HG03565 (cell line): ENCODE measurements around the gene MTR.
A peak's percentile ranks its signal among the peaks of the same experiment; 100 is the strongest.

ENCODE experiments used
- ATAC-seq: cut with Tn5 transposase; IDR thresholded peaks from one replicate; pipeline ENCODE4 v1.9.1; 2021; ENCODE audit warnings: mild to moderate bottlenecking, moderate library complexity; ENCODE audit not compliant: unreplicated experiment

MTR gene

DNA sequence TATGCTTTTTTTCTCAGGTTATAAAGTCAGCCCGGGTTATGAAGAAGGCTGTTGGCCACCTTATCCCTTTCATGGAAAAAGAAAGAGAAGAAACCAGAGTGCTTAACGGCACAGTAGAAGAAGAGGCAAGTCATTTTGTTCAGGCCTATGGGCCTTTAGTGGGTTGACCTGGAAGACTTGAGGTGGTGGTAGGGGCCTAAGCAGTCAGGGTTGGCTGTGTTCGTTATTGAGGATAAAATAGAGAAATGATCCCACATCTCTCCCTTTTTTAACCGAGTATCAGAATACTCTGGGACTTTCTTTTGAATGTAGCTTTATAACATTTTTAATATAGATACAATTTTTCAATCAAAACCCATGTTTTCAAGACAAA, 67.1 kb downstream of the MTR start:
- no peak for ATAC-seq

DNA sequence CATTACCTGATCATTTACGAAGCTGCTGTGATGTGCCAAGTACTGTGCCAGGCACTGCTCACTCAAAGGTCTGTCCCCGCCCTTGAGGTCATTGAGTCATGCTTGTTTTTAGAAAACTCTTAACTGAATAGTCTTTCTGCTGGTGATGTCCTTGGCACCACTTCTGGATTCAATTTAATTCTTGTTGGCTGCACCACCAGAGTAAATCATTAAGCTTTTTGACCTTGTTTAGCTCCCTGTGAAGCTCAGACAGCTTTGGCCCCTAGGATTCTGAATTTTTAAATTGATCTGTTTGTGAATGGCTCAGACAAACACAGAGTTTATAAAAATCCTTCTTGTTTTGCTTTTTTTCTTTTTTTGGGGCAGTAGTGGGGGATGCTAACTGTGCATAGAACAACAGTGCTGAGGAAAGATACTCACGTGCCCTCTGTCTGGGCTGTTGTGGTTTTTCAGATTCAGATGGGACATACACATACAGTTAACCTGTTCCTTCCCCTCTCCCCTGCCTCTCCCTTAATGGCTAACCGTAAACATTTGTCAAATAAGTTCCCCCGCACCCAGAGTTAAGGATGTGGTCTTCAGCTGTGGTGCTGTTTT, 67.6 kb downstream of the MTR start:
- ATAC-seq: no peak

DNA sequence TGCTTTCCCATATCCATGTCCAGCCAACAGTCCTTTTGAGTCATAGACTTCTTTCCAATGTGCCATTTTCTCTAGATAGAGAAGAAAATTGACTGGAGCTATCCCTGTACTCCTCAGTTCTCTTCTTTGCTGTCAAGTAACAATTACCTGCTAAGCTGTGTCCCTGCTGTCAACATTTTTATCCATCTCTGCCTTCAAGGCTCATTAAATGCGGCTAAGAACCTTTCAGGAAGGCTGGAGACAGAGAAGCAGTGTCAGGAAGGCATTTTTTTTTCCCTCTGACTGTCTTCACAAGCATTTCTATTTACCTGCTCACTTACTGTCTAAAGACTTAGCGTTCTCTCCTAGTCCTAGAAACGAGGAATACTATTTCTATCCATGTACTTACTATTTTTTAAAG, 69.1 kb downstream of the MTR start:
- ATAC-seq: no peak

DNA sequence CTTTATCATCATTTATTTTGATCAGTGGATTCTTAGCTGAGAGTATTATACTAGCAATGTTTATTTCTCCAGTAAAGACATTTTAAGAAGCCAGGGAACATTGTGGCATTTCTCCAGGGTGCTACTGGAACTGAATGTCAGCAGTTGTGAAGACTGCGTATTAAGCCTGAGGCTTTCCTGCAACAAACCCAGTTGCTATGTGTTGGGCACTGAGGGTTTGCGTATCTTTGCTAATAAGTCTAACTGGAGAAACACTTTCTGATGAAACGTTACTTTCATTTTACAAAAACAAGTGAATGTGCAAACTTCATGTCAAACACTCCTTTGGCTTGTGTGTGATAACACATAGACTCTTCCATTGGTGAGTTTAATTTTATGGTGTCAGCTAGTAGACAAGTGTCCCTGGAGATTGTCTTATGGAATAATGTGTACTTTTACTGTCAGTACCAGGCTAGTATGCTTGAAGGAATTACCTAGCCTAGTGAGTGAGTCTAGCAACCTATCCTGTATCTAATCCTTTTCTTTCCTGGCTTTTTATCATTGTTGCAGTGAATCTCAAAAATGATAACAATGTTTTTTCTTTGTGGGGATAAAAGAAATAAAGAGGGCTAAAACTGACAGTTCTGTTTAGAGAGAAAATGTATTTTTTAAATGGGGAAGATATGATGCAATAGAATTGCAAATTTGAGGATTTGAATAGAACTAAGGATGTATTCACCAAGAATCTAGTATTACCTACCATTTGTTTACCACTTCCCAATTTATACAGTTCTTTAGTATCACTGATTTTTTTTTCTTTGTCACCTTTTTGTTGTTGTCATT, 70.1 kb downstream of the MTR start:
- ATAC-seq: no peak

DNA sequence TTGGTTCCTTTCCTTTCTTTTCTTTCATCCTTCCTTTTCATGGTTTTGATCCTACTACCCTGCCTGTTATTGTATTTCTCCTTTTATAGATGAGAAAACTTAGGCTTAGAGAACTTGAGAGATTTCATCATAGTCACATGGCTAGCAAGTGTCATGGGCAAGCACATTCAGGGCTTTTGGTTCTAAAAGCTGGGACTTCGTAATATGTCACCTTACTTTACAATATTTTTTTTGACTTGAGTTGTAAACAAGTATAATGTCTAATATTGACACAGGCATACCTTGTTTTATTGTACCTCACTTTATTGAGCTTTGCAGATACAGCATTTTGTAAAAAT, 70.7 kb downstream of the MTR start:
- no peak for ATAC-seq

DNA sequence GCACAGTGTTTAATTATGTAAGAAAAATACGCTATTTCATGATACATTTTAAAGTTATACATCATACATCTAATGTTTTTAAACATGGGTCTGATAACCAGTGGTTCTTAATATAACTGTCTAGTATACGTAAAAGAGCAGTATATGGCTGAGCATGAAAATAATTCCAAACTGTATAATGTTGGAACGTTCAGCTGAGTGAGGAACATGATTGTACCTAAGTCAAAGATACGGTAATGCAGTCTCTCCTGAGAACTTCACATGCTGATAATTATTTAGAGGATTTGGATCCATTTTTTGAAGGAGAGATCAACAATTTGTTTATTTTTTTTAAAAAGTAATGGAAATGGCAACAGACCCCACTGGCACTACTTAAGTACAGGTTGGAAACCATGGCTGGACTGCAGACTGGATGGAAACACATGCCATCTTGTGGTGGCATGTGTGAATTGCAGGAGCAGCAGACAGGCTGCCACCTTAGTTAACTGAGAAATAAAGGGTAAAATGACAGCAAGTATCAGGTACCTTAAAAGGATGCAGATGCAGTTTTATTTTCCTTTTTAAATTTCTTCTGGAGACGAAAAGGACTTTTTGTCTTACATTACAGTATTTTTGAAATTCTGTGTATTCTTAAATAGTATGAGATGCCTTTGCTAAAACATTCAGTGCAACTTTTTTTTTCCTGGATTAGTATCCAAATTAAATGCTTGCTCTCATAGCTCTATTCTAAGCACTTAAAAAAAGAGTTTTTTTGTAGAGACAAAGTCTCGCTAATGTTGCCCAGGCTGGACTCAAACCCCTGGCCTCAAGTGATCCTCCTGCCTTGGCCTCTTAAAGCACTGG, 73.8 kb downstream of the MTR start:
- peak; percentile 80 for ATAC-seq

DNA sequence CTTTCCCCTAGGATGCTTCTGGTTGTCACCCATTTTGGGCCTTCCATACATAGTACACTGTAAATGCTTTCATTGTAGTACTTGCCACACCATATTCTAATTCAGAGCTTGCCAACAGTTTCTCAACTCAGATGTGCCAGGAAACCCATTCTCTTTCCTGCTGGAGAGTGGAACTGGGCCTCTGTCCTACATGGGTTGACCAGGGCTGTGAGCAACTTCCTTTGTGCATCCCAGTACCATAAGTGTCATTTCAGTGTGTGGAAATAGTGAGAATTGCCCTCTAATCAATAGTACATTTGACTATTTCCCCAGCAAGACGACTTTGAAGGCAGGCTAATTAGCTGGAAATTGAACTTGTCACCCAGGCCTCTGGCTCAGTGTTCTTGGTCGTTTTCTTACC, 74.8 kb downstream of the MTR start:
- no peak for ATAC-seq

DNA sequence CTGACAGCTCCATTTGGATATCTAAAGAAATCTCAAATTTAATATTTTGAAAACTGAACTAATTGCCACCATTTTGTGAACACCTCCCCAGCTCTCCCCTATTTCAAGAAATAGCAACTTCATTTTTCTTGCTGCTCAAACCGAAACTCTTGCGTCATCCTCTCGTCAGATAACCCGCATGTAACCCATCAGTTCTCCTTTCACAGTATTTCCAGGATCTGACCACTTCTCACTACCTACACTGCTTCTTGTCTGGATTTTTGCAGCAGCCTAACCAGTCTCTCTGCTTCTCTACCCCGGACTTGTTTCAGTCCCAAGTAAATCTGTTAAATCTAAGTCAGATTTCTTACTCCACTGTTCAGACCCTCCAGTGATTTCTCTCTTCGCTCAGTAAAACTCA, 75.6 kb downstream of the MTR start:
- ATAC-seq: peak; percentile 55

DNA sequence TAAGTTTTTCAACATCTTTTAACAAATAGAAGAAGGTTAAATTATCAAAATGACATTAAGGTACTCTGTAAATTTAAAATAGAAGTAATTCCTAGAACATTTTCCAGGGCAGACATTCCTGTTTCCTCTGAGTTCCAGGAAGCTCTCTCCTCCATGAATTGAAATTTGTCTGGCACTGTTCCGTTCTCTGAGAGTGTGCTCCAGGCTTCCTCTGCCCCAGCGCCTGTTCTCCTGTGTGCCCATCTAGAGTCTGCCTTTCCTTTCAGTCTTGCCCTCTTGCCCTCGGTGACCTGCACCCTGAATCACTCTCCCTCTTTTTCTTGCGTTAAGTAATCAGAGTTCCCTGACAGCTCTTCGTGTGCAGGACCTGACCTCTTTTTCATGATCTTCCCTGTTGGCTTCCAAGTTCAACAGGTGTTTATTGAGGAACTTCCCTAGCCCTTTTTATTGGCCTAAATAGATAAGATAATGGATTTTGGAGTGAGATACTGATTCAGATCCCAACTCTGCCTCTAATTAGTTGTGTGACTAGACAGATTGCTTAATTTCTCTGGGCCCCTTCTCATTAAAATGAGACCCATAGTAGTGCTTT, 77.1 kb downstream of the MTR start:
- ATAC-seq: no peak

DNA sequence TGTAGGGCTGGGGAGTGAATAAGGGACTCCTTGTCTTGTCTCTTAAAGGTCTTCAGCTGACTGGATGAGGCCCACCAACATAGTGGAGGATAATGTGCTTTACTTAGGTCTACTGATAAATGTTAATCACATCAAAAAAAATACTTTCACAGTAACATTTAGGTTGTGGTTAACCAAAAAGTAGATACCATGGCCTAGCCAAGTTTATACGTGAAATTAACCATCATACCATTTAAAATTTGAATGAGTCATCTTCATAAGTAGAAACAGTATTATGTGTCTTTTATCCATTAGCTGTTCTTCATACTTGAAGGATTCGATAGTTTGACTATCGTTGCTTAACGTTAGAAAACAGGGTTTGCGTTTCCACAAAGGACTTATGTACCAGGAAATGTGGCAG, 80.9 kb downstream of the MTR start:
- no peak for ATAC-seq

DNA sequence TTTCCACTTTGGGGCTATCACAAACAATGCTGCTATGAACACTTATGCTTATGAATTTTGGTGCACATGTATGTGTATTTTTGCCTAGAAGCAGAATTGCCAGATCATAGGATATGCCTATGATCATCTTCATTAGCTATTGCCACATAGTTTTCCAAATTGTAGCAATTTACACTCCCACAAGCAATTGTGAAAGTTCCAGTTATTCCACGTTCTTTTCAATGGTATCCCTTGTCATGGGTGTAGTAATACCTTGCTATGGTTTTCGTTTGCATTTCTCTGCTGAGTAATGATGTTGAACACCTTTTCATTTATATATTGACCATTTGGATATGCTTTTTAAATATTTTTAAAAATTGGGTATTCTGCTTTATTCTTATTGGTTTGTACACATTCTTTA, 82.6 kb downstream of the MTR start:
- ATAC-seq: no peak

DNA sequence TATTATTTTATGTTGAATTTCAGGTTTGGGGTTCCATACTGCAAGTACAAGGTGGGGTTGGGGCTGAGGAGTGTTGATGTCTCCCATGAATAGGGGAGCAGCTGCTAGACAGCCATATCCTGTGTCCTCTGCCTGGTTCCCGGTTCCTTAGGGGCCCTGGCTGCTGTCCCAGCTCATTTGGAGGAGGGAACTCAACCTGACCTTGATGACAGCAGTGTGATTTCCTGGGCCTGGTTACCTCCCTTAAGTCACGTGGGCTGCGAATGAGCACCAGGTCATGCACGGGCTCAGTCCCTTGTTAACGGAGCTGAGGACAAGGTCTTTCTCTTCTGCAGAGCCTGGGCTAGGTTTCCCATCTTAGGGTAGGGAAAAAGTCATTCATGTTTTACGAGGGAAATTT, 85.1 kb downstream of the MTR start:
- no peak for ATAC-seq

DNA sequence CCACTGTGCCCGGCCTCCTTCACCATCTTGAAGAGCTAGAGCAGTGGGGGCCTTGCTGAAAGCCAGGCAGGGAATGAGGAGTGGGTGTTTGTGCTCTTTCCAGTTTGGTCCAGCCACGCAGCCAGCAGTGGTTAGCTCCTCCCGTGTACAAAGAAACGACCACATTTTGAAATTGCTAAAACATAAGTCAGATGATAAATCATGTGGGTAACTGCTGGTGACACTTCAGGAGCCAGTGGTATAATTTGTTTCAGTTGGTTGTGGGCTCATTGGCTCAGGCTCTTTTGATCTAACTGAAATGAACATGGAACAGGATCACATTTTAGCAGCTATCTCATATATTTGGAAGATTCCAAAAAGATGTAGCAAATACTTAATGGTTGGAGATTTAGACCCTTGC, 87.6 kb downstream of the MTR start:
- no peak for ATAC-seq

DNA sequence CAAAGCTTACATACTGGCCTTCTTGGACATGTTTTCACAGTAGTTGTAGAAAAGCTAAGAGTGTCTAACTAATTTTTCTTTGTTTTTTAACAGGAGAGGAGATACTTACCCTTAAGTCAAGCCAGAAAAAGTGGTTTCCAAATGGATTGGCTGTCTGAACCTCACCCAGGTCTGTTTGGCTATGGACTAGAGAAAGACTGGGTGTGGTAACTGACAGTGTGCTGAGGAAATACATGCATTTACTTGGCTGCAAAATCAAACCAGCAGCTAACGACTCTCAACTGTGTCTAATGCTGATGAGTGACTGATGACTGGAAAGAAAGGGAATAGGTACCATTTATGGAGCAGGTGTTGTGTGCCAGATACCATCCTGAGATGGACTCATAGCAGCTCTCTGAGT, 91.1 kb downstream of the MTR start:
- ATAC-seq: no peak

DNA sequence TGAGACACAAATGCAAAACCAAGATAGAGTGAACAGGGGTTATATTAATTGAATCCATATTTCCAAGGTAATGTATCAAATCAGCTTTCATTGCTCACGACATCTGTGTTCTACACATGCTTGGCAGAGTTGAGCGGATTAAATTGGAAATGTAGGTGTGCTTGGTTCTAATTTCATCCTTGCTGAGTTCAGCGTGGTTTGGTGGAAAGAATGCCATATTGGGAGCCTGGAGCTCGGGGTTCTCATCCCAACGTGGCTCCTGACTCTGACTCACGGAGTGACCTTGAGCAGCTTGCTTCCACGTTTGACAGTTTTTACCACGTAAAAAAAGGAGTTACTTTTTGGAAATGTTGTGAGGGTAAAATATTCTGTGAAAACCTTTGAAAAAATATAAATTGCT, 92.0 kb downstream of the MTR start:
- ATAC-seq: no peak

DNA sequence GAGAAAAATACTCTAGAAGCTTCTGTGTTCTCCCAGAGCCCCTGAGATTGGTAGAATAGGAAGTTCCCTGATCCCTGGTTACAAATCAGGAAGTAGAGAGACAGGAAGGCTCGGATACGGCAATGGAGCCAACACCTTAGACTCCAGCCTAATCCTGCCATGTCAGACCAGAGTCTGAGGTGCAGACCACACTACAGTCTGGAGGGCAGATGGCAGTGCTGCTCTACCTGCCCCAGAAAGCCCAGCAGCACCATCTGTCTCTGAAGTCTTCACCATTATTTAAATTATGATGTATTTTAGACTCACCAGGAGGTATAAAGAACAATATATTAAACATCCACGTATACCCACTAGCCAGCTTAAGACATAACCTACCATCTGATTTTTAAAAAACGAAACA, 93.0 kb downstream of the MTR start:
- ATAC-seq: no peak

DNA sequence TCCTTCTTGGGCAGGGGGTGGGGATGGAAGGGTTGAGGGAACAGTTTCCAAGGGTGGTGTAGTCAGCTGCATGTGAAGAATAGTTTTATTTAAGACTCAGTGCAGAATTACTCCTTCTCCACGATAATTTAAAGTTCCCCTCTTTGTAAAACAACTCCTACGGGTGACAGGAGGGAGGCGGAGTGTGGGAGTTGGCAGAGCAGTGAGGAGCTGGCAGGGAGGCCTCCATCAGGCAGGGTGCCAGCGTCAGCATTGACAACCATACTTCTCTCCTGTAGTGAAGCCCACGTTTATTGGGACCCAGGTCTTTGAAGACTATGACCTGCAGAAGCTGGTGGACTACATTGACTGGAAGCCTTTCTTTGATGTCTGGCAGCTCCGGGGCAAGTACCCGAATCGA, 93.8 kb downstream of the MTR start:
- ATAC-seq: no peak

DNA sequence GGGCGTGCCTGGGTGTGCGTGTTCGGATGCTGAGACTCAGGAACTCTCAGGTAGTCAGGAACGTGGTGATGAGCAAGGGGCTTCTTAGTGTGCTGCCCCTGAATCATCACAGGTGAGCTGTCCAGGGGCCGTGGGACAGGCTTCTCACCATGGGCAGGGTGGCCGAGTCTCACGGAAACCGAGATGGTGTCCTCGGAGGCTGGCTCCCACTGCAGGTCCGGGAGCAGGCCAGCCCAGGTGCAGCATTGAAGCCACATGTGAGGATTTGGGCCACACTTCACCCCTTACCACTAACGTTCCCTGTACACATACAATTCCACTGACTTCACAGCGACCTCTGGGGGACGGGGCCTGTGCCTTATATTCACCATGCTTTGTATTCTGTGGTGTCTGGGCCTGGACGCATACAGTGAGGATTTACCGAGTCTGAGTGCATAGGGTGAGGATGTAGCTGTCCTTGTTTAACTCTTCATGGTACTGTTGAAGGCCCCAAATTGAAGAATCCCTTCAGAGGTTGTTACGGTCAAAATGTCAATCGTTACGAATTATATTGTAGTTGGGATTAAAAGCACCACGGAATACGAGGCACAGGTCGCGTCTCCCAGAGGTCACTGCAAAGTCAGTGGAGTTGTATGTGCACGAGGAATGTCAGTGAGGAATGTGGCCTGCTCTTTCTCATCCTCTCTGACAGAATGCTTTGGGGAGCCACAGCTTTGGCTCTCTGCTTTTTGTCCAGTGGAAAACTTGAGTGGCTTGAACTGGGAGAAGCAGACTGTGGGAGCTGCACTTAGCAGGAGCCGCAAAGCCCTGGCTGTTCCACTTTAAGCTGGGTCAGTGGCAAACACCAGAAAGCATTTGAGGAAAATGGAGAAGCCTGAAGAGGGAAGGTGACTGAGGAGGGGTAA, 95.3 kb downstream of the MTR start:
- no peak for ATAC-seq

DNA sequence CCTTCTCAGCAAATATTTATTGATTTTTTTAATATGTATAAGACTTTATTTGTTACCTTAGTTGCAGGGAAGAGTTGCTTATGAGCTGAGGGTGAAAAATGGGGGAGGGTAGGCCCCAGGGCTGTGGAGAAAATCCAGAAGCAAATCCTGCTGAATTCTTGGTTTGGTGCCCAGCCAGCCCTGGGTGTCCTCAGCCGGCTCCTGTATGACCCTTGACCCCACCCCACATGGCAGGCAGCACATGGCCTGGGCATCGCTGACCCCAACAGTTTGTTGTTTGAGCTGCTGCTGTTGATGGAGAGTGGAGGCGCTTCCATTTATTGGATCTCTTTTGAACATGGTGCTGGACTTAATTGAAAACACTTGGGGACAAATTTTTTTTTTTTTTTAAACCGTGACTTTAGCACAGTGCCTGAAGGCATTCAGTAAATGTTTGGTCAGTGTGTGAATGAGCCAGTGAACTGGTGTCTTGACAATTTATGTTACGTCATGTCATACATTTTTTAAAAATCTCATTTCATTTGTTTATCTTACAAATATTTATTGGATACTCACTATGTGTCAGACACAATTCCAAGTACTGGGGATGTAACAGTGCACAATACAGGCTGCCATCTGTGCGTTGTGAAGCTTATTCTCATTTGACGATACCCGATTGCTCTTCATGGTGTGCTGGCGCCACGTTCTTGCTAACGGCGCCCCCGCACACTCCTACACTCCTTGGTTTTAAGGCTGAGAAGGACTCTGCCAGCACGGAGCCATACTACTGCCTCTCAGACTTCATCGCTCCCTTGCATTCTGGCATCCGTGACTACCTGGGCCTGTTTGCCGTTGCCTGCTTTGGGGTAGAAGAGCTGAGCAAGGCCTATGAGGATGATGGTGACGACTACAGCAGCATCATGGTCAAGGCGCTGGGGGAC, 98.8 kb downstream of the MTR start:
- no peak for ATAC-seq
